OCI-LY3 (cell line): ENCODE measurements around the gene MXD4.

Experiments
- EZH2phosphoT487 ChIP-seq: fragments of 200-600 bp; shearing (Covaris generic); IDR thresholded peaks from 2 replicates; pipeline ENCODE4 v1.6.1; 2018; ENCODE audit warnings: antibody characterized with exemption, mixed run types, low read depth
- TF ChIP-seq, protein P1 (sequence below): fragments of 200-600, 300-600 bp; sonication (generic); IDR thresholded peaks from 2 replicates; pipeline ENCODE4 v1.5.1; 2014; ENCODE audit warnings: antibody characterized with exemption, low read length, low read depth

DNA sequence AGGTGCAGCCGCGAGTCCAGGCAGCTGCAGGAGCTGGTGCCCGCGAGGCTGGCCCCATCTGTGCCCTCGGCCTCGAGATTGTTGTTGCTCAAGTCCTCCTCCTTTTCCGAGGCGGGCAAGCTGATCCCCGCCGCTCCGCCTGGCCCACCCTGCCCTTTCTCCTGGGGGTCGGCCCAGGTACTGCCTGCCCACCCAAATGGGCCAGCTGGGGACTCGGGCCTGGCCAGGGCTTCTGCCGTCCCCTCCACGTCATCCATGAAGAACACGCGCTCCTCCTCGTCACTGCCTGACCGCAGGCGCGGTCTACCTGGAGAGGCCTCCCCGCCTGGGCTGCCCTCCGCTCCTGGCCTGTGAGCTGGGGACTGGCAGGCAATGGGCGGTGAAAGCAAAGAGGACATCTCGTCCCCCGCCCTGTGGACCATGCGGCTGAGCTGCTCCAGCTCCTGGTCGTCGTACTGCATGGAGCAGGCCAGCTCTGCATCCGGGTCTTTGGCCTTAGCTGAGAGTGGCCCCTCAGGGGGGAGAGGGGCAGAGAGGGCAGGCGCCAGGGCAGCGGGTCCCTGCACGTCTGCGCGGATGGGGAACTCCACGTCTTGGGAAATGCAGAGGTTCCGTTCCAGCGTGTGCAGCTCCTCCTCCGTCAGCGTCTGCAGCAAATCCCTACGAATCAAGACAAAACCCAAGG is 43.1 kb upstream of the MXD4 start:
- TF ChIP-seq, protein P1, sequence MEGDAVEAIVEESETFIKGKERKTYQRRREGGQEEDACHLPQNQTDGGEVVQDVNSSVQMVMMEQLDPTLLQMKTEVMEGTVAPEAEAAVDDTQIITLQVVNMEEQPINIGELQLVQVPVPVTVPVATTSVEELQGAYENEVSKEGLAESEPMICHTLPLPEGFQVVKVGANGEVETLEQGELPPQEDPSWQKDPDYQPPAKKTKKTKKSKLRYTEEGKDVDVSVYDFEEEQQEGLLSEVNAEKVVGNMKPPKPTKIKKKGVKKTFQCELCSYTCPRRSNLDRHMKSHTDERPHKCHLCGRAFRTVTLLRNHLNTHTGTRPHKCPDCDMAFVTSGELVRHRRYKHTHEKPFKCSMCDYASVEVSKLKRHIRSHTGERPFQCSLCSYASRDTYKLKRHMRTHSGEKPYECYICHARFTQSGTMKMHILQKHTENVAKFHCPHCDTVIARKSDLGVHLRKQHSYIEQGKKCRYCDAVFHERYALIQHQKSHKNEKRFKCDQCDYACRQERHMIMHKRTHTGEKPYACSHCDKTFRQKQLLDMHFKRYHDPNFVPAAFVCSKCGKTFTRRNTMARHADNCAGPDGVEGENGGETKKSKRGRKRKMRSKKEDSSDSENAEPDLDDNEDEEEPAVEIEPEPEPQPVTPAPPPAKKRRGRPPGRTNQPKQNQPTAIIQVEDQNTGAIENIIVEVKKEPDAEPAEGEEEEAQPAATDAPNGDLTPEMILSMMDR, result no peak
- TF ChIP-seq EZH2phosphoT487, result no peak
